ENCODE data around the gene IDUA. TPM values are rescaled to one million over a fixed set of nuclear protein-coding genes. Genes with fewer than 3 reads are reported as not detected.

Gene IDUA
- total RNA-seq, 2 experiments from 2014 or later: 18.8 to 19.0 TPM

DNA sequence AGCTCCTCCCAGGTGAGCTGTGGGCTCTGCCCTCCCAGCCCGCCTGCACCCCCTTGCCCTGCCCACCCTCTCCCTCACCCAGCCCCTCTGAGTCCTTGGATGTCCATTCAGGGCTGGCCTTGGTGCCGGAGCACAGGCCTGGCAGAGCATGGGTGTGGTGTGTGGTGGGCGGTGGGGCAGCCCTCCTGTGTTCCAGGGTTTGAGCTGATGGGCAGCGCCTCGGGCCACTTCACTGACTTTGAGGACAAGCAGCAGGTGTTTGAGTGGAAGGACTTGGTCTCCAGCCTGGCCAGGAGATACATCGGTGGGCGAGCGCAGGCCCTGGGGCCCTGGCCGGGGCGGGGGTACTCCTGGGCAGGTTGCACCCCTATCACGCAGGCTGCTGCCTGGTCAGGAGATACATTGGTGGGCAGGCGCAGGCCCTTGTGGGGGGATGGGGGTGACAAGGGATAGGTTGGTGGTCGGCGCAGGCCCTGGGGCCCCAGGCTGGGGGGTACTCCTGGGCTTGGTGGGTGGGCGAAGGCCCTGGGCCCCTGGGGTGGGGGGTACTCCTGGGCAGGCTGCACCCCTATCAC is 13.9 kb downstream of the IDUA start:
- ChIA-PET POLR2A (no interaction called here), CTCF (no interaction called here)
- H3K9me3 Mint-ChIP-seq: no peaks in the 10 kb centered on the region

DNA sequence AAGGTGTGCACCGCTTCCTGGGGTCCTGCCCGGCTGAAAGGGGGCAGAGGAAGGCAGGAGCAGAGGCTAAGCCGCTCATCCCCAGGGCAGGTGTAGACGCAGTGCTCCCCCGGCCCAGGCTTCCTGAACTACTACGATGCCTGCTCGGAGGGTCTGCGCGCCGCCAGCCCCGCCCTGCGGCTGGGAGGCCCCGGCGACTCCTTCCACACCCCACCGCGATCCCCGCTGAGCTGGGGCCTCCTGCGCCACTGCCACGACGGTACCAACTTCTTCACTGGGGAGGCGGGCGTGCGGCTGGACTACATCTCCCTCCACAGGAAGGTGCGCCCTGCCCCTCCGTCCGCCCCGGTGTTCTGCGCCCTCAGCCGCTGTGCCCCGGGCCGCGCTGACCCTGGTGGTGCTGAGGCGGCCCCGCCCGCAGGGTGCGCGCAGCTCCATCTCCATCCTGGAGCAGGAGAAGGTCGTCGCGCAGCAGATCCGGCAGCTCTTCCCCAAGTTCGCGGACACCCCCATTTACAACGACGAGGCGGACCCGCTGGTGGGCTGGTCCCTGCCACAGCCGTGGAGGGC is 14.8 kb downstream of the IDUA start:
- Mint-ChIP-seq H3K36me3 (ENCODE audit: low read depth) (no peaks in the 10 kb centered on the region), H3K9me3 (no peaks in the 10 kb centered on the region), H3K4me3 (no peak overlapping the region), H3K27ac (no peak overlapping the region), H3K4me1 (no peaks in the 10 kb centered on the region), H3K27me3 (peaks cover 44% of the 10 kb centered on the region)
- ChIA-PET CTCF (interaction anchor here (0.8 kb wide), 1 partner anchor 353 kb away, joined by 3 read pairs; no protein-coding TSS in a partner anchor), POLR2A (interaction anchor here (1.2 kb wide), 1 partner anchor 29 kb away, joined by 4 read pairs; no protein-coding TSS in a partner anchor)
- DNase-seq: no peak

More for the DNA sequence above, 13.9 kb downstream of the IDUA start:
- H3K4me1 Mint-ChIP-seq: no peaks in the 10 kb centered on the region
- no peak overlapping the region for H3K27ac Mint-ChIP-seq
- H3K36me3 Mint-ChIP-seq (ENCODE audit: low read depth): no peaks in the 10 kb centered on the region
- no peak for DNase-seq
- no peak overlapping the region for H3K4me3 Mint-ChIP-seq
- H3K27me3 Mint-ChIP-seq: peaks cover 44% of the 10 kb centered on the region

DNA sequence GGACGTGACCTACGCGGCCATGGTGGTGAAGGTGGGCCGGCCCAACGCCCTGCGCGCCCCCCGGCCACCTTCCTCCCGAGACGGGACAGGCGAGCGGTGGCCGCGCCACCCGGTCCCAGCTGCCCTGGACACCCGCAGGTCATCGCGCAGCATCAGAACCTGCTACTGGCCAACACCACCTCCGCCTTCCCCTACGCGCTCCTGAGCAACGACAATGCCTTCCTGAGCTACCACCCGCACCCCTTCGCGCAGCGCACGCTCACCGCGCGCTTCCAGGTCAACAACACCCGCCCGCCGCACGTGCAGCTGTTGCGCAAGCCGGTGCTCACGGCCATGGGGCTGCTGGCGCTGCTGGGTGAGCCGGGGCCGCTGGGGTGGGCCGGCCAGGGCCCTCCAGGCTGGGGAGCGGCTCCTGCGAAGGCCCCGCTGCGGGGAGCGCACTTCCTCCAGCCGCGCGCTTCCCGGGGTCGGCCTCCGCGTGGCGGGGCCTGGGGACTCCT is 15.3 kb downstream of the IDUA start:
- H3K9me3 Mint-ChIP-seq: no peaks in the 10 kb centered on the region
- H3K27ac Mint-ChIP-seq: no peak overlapping the region
- CTCF ChIA-PET: interaction anchor here (0.8 kb wide), 1 partner anchor 352 kb away, joined by 3 read pairs; no protein-coding TSS in a partner anchor
- H3K4me1 Mint-ChIP-seq: no peaks in the 10 kb centered on the region
- POLR2A ChIA-PET: interaction anchor here (1.2 kb wide), 1 partner anchor 30 kb away, joined by 4 read pairs; no protein-coding TSS in a partner anchor
- H3K4me3 Mint-ChIP-seq: no peak overlapping the region
- no peaks in the 10 kb centered on the region for H3K36me3 Mint-ChIP-seq (ENCODE audit: low read depth)
- H3K27me3 Mint-ChIP-seq: peaks cover 45% of the 10 kb centered on the region
- no peak for DNase-seq

DNA sequence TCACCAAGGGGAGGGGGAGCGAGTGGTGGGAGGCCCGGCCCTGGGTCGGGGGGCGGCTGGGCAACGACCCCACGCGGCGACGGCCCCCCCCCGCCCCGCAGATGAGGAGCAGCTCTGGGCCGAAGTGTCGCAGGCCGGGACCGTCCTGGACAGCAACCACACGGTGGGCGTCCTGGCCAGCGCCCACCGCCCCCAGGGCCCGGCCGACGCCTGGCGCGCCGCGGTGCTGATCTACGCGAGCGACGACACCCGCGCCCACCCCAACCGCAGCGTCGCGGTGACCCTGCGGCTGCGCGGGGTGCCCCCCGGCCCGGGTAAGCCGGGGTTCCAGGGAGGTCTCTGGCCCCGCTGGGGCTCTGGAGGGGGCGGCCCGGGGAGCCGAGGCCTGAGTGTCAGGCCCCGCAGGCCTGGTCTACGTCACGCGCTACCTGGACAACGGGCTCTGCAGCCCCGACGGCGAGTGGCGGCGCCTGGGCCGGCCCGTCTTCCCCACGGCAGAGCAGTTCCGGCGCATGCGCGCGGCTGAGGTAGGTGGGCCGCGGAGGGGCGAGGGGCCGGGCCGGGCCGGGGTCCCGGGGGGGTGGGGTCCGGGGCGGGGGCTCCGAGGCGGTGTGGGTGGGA is 15.9 kb downstream of the IDUA start:
- ChIA-PET POLR2A (no interaction called here), CTCF (no interaction called here)
- H3K27ac Mint-ChIP-seq: no peak overlapping the region
- no peak overlapping the region for H3K4me3 Mint-ChIP-seq
- H3K36me3 Mint-ChIP-seq (ENCODE audit: low read depth): no peaks in the 10 kb centered on the region
- peaks cover 49% of the 10 kb centered on the region for H3K27me3 Mint-ChIP-seq
- no peaks in the 10 kb centered on the region for H3K9me3 Mint-ChIP-seq
- no peak for DNase-seq
- no peaks in the 10 kb centered on the region for H3K4me1 Mint-ChIP-seq

DNA sequence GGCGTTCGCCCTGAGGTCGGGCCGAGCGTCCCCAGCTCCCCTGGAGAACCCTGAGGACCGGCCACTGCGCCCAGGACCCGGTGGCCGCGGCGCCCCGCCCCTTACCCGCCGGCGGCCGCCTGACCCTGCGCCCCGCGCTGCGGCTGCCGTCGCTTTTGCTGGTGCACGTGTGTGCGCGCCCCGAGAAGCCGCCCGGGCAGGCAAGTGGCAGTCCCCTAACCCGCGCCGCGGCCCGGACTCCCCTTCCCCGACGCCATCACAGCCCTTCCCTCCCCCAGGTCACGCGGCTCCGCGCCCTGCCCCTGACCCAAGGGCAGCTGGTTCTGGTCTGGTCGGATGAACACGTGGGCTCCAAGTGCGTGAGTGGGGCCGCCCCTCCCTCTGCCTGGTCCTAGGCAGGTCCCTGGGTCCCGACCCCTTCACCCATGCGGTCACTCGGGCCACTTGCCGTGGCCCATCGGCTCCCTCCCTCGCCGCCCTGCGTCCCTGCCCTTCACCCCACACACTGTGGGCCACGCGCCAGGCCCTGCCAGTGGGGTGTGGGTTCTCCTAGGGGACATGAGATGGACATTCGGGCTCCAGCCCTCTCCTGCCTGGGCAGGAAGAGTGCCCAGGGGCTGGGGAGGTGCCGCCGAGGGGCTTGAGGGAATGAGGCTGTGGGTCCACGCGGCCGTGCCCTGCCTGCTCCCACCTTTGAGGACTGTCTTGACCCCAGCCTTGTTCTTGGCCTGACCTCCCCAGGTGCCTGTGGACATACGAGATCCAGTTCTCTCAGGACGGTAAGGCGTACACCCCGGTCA is 16.6 kb downstream of the IDUA start:
- no peak overlapping the region for H3K27ac Mint-ChIP-seq
- no peaks in the 10 kb centered on the region for H3K4me1 Mint-ChIP-seq
- no peak overlapping the region for H3K4me3 Mint-ChIP-seq
- H3K9me3 Mint-ChIP-seq: no peaks in the 10 kb centered on the region
- POLR2A ChIA-PET: no interaction called here
- no peaks in the 10 kb centered on the region for H3K36me3 Mint-ChIP-seq (ENCODE audit: low read depth)
- CTCF ChIA-PET: no interaction called here
- DNase-seq: no peak
- H3K27me3 Mint-ChIP-seq: peaks cover 49% of the 10 kb centered on the region

DNA sequence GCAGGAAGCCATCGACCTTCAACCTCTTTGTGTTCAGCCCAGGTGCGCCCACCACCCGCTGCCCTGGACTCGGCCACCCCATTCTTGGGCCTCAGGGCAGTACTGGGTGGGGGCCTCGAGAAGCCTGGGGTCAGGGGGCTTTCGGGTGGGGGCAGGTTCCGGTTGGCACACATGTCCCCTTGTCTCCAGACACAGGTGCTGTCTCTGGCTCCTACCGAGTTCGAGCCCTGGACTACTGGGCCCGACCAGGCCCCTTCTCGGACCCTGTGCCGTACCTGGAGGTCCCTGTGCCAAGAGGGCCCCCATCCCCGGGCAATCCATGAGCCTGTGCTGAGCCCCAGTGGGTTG is 17.2 kb downstream of the IDUA start:
- POLR2A ChIA-PET: no interaction called here
- CTCF ChIA-PET: no interaction called here
- Mint-ChIP-seq H3K4me3 (no peak overlapping the region), H3K4me1 (peaks cover 3% of the 10 kb centered on the region), H3K9me3 (no peaks in the 10 kb centered on the region), H3K27me3 (peaks cover 52% of the 10 kb centered on the region), H3K27ac (no peak overlapping the region), H3K36me3 (ENCODE audit: low read depth) (no peaks in the 10 kb centered on the region)
- DNase-seq: no peak

DNA sequence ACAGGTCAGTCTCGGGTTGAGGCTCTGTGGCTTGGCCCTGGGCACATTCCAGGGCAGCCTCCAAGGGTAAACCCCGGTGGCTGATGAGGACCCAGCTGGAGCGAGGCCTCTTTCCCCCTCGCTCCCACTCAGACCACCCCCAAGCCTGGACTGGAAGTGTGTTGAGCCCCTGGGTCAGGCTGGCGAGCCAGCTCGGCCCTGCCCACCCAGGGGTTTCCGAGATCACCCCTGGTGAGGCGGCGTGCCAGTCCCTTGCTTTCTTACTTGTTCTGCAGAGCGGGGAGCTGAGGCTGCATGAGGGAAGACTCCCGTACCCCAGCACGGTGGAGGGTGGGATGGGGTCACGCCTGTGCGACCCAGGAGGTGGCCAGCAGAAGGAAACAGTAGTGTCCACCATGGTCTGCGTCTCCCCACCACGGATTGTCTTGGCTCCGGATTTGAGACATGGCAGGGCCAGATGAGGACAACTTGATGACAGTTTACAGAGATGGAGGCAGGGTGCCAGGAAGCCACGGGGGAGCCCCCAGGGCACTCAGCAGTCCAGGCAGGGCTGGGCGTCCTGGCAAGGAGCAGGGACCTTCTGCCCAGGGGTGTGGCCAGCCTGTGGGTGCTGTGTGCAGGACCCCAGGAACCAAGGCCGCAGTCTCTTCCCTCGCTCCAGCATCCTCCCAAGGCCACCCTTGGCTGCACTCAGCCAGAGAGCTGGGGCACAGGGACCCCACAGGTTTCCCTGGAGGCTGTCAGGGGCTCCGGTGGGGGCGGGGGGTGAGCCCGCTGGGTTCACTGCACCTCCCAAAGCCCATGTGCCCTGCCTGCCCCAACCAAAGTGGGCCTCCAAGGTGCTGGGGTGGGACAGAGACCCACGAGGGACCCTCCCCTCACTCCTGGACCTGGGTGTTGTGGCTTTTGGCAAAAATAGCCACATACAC is 18.0 kb downstream of the IDUA start:
- H3K27me3 Mint-ChIP-seq: peaks cover 50% of the 10 kb centered on the region
- no peak overlapping the region for H3K4me3 Mint-ChIP-seq
- no peaks in the 10 kb centered on the region for H3K36me3 Mint-ChIP-seq (ENCODE audit: low read depth)
- ChIA-PET CTCF (interaction anchor here (1.5 kb wide), 1 partner anchor 18 kb away, joined by 5 read pairs; the partner anchor contains the start of gene IDUA), POLR2A (interaction anchor here (1.2 kb wide), 1 partner anchor 73 kb away, joined by 3 read pairs; the partner anchor contains the start of genes GAK and TMEM175)
- H3K9me3 Mint-ChIP-seq: no peaks in the 10 kb centered on the region
- no peak for DNase-seq
- H3K4me1 Mint-ChIP-seq: peaks cover 4% of the 10 kb centered on the region
- no peak overlapping the region for H3K27ac Mint-ChIP-seq

DNA sequence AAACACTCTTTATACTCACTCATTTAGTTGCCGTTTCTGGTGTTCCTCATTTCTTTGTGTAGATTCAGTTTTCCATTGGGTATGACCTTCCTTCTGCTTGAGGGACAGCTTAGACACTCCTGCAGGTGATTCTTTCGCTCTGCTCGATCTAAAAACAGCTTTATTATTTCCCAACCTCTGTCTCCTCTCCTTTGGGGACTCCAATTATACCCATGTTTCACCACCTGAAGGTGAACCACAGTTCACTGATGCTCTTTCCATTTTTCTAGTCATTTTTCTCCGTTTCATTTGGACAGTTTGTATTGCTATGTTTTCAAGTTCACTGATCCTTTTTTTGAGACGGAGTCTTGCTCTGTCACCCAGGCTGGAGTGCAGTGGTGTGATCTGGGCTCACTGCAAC is 20.0 kb downstream of the IDUA start:
- no peak overlapping the region for H3K4me3 Mint-ChIP-seq
- no peak overlapping the region for H3K27ac Mint-ChIP-seq
- no peaks in the 10 kb centered on the region for H3K9me3 Mint-ChIP-seq
- POLR2A ChIA-PET: no interaction called here
- no peaks in the 10 kb centered on the region for H3K36me3 Mint-ChIP-seq (ENCODE audit: low read depth)
- CTCF ChIA-PET: interaction anchor here (0.6 to 1.5 kb wide), 2 partner anchors 20 to 131 kb away, joined by 3 to 5 read pairs; partner anchors contain the start of gene IDUA
- no peak for DNase-seq
- peaks cover 9% of the 10 kb centered on the region for H3K4me1 Mint-ChIP-seq
- H3K27me3 Mint-ChIP-seq: peaks cover 41% of the 10 kb centered on the region

DNA sequence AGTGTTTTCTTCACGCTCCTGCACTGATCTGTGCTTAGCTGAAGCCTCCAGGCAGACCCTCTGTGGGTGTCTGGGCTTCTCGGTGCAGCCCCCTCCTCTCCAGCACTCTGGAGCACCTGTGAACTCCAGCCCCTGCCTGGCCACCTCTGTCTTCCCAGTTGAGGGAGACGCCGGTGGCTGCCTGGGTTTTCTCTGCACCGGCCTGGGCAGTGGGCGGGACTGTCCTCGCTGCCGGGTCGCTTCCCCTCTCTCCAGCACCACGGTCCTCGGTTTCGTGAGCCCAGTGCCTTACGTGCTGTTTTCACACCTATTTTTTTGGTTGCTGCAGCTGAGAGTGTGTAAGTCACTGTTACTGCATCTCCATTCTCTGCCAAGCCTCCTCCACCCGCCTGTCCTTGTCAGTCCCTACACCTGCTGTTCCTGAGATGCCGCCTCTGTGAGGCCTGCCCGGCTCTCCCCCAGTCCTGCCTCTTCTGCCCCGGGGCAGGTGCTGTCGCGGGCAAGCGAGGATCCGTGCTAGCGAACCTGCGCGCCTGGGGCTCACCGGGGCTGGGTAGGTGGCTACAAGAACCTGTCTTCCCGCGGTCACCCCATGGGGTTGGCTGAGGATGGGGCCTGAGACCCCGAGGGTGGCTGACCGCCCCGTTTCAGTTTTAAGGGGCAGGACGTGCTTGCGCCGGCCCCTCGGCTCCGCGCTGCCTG is 22.1 kb downstream of the IDUA start:
- Mint-ChIP-seq H3K27ac (no peak overlapping the region), H3K4me1 (peaks cover 11% of the 10 kb centered on the region), H3K36me3 (ENCODE audit: low read depth) (no peaks in the 10 kb centered on the region), H3K4me3 (peak overlapping the region; percentile 61), H3K27me3 (peaks cover 34% of the 10 kb centered on the region), H3K9me3 (no peaks in the 10 kb centered on the region)
- CTCF ChIA-PET: interaction anchor here (0.7 to 0.9 kb wide), 2 partner anchors 73 to 261 kb away, joined by 3 read pairs; no protein-coding TSS in a partner anchor
- POLR2A ChIA-PET: no interaction called here
- DNase-seq: peak; percentile 43

DNA sequence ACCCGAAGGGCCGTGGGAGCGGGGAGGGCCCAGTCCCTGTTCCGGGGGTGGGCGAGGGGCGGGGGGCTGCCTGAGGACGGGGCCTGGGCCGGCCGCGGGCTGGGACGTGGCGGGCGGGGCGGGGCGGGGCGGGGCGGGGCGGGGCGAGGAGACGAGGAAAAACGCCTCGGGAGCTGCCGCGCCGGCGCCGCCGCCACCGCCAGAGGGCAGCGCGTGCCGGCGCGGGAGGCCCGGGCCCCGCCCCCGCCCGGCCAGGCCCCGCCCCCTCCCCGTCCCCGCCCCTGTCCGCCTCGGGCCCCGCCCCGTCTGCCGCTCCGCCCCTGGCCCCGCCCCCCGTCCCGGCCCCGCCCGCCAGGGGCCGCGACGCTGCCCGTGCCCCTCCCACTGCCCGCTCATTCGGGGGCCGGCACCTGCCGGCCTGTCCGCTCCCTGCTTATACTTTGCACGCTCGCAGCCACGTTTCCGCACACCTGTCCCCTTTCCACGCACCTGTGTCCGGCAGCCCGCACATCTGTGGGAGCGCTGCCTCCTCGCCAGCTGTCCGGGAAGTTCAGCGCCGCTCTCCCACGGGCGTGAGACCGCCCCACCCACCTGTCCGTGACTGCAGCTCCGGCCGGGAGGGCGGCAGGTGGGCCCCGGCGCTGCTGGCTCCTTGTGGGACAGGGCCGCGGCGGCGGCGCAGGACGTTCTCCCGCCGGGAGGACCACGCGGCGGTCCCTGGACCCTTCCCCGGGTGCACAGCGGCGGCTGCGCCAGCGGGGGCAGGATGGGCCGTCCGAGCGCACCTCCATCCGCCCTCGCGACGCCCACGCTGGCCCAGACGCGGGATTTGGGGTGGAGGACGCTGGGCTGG is 22.9 kb downstream of the IDUA start:
- Mint-ChIP-seq H3K27me3 (peaks cover 30% of the 10 kb centered on the region), H3K4me3 (peak overlapping the region; percentile 76), H3K9me3 (no peaks in the 10 kb centered on the region), H3K36me3 (ENCODE audit: low read depth) (no peaks in the 10 kb centered on the region), H3K4me1 (peaks cover 13% of the 10 kb centered on the region), H3K27ac (peak overlapping the region; percentile 82)
- POLR2A ChIA-PET: interaction anchor here (0.9 to 2.0 kb wide), 8 partner anchors 21 to 337 kb away, joined by 3 to 11 read pairs (median 4); partner anchors contain the start of genes CTBP1, GAK, IDUA and TMEM175
- DNase-seq: peak; percentile 78
- CTCF ChIA-PET: interaction anchor here (0.9 to 1.3 kb wide), 3 partner anchors 76 to 267 kb away, joined by 3 read pairs; no protein-coding TSS in a partner anchor
